DND-41 (cell line): ENCODE measurements around the gene DHX34.
"Not testable (repeated sequence)": the region's sequence is repeated elsewhere in the genome, so short reads cannot be mapped to it uniquely, and the experiment has no call there.

Source experiments
- CTCF ChIP-seq: IDR thresholded peaks from 2 replicates; pipeline ENCODE4 v1.5.1; 2012; ENCODE audit warnings: borderline replicate concordance, low read length, moderate library complexity, mild to moderate bottlenecking; ENCODE audit not compliant: poor library complexity, severe bottlenecking; ENCODE audit errors: extremely low read depth
- EZH2 ChIP-seq: IDR thresholded peaks from 3 replicates; pipeline ENCODE4 v1.6.1; 2012; ENCODE audit warnings: borderline replicate concordance, low read depth, mild to moderate bottlenecking, moderate library complexity, low read length, inconsistent platforms; ENCODE audit not compliant: severe bottlenecking

- not testable (repeated sequence) for TF ChIP-seq CTCF, EZH2
Observed at GRCh38 chr19:47411696-47412095, 62.6 kb downstream of the DHX34 start.
